ENCODE data around the gene BYSL.

BYSL gene

DNA sequence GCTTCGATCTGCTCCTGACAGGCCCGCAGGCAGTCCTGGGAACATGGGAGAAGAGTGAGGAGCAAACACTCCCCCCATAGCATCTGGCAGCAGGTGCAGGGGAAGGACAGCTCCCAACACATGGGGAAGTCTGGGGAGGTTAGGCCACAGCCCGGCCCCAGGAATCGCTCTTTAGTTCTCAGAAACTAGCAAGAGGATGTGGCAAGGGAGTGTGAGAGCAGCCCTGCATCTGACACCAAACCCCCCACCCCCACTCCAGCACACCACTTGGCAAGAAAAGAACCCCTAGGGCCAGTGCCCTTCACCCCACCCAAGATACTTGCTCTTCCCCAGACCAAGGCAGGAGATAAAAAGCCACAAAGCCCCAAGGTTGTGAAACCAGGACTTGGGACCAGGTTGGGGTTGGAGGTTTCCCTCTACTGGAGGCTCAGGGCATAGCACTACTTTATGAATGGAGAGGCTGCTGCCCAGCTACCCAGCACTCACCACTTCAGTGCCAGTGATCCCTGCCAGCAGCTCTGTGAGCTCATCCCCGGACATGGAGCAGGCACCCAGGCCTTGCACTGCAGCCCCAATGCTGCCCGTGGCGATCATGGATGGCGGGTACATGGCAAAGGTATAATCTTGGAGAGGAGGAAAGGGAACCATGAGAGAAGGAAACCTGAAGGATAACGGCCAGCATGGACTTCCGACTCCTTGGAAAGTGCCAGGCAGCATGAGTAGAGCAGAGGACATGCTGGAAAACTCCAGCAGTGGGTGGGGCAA, 15.0 kb downstream of the BYSL start:
- TF ChIP-seq MAX (IDR thresholded peaks at IDR 0.05) (no peak), RAD21 (IDR thresholded peaks at IDR 0.05; ENCODE audit: low read depth) (peak; percentile 55)

DNA sequence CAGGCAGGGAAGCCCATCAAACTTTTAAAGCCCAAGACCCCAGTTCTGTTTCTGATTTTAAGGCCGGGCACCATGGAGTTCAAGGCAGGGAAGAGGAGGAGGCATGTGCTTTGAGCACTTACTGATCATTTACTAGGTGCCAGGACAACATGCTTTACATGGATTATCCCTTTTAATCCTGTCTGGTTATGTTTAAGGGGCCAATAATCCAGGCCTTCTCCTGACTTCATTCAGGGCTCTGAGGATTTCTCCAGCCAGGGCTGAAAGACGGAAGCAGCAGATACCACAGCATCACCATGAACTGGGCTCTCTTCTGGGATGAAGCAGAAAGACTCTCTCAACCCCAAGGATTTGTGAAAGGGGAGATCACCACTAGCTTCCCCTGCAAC, 16.2 kb downstream of the BYSL start:
- TF ChIP-seq RAD21 (IDR thresholded peaks at IDR 0.05; ENCODE audit: low read depth) (no peak), TAF1 (IDR thresholded peaks at IDR 0.05; ENCODE audit: low read depth) (no peak), EP300 (IDR thresholded peaks at IDR 0.05; ENCODE audit: borderline replicate concordance) (no peak), ZBTB7A (IDR thresholded peaks at IDR 0.05; ENCODE audit: low read depth) (no peak), TEAD4 (IDR thresholded peaks at IDR 0.05) (no peak), FOXM1 (IDR thresholded peaks at IDR 0.05; ENCODE audit: borderline replicate concordance, low read depth) (no peak), EGR1 (IDR thresholded peaks at IDR 0.05) (no peak), CEBPB (IDR thresholded peaks at IDR 0.05) (no peak), NFIC (IDR thresholded peaks at IDR 0.05) (no peak), TCF12 (IDR thresholded peaks at IDR 0.05; ENCODE audit: low read depth) (no peak), USF1 (IDR thresholded peaks at IDR 0.05) (no peak), CREB1 (IDR thresholded peaks at IDR 0.05; ENCODE audit: low read depth) (no peak), MAX (IDR thresholded peaks at IDR 0.05) (no peak)
- TF ChIP-seq, protein P1, sequence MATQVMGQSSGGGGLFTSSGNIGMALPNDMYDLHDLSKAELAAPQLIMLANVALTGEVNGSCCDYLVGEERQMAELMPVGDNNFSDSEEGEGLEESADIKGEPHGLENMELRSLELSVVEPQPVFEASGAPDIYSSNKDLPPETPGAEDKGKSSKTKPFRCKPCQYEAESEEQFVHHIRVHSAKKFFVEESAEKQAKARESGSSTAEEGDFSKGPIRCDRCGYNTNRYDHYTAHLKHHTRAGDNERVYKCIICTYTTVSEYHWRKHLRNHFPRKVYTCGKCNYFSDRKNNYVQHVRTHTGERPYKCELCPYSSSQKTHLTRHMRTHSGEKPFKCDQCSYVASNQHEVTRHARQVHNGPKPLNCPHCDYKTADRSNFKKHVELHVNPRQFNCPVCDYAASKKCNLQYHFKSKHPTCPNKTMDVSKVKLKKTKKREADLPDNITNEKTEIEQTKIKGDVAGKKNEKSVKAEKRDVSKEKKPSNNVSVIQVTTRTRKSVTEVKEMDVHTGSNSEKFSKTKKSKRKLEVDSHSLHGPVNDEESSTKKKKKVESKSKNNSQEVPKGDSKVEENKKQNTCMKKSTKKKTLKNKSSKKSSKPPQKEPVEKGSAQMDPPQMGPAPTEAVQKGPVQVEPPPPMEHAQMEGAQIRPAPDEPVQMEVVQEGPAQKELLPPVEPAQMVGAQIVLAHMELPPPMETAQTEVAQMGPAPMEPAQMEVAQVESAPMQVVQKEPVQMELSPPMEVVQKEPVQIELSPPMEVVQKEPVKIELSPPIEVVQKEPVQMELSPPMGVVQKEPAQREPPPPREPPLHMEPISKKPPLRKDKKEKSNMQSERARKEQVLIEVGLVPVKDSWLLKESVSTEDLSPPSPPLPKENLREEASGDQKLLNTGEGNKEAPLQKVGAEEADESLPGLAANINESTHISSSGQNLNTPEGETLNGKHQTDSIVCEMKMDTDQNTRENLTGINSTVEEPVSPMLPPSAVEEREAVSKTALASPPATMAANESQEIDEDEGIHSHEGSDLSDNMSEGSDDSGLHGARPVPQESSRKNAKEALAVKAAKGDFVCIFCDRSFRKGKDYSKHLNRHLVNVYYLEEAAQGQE (IDR thresholded peaks at IDR 0.05; ENCODE audit: low read depth): no peak

- TF ChIP-seq FOXM1 (IDR thresholded peaks at IDR 0.05; ENCODE audit: borderline replicate concordance, low read depth) (no peak), RAD21 (IDR thresholded peaks at IDR 0.05; ENCODE audit: low read depth) (no peak)
Measured at GRCh38 chr6:41937861-41938574, 16.7 kb downstream of the BYSL start.

- TF ChIP-seq USF1 (IDR thresholded peaks at IDR 0.05): no peak
- no peak for TF ChIP-seq CEBPB (IDR thresholded peaks at IDR 0.05)
- no peak for TF ChIP-seq TCF12 (IDR thresholded peaks at IDR 0.05; ENCODE audit: low read depth)
- no peak for TF ChIP-seq FOXM1 (IDR thresholded peaks at IDR 0.05; ENCODE audit: borderline replicate concordance, low read depth)
- TF ChIP-seq EGR1 (IDR thresholded peaks at IDR 0.05): no peak
- TF ChIP-seq YY1 (IDR thresholded peaks at IDR 0.05; ENCODE audit: low read depth): no peak
Measured at GRCh38 chr6:41938590-41939175, 17.4 kb downstream of the BYSL start.

DNA sequence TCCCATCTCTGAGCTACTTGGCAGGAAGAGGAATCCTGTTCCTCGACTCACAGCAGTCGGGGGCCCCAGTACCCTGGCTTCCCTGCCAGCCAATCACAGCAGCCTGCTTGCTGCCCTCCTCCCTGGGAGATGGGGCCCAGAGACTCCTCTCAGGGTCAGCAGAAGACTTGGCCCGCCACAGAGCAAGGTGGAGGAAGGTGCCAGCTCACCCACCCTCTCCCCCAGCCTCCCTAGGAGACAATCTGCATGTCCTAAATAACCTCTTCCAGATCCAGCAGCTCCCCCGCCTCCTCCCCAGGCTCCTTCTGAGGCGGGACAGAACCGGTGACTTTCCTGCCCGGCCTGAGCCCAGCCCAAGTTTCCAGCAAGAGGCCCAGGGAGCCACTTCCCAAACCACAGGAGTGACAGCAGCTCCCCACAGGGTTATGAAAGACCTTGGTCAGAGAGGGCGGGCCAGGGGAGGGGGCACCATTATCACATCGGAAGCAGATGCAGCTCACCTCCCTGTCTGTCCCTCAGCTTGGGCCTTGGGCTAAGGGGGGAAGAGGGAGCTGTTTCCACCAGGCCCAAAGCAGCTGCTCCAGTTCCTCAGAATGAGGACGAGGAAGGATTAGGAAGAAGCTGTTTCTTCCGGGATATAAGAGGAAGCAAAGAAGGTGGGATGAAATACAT, 18.0 kb downstream of the BYSL start:
- TF ChIP-seq TEAD4 (IDR thresholded peaks at IDR 0.05) (no peak), TCF12 (IDR thresholded peaks at IDR 0.05; ENCODE audit: low read depth) (no peak), RAD21 (IDR thresholded peaks at IDR 0.05; ENCODE audit: low read depth) (no peak), USF1 (IDR thresholded peaks at IDR 0.05) (no peak), EP300 (IDR thresholded peaks at IDR 0.05; ENCODE audit: borderline replicate concordance) (no peak), CREB1 (IDR thresholded peaks at IDR 0.05; ENCODE audit: low read depth) (no peak), MAX (IDR thresholded peaks at IDR 0.05) (no peak), ZBTB7A (IDR thresholded peaks at IDR 0.05; ENCODE audit: low read depth) (no peak)

- TF ChIP-seq TCF12 (IDR thresholded peaks at IDR 0.05; ENCODE audit: low read depth) (no peak), CEBPB (IDR thresholded peaks at IDR 0.05) (no peak), MAX (IDR thresholded peaks at IDR 0.05) (no peak), CREB1 (IDR thresholded peaks at IDR 0.05; ENCODE audit: low read depth) (no peak), NFIC (IDR thresholded peaks at IDR 0.05) (no peak), FOXM1 (IDR thresholded peaks at IDR 0.05; ENCODE audit: borderline replicate concordance, low read depth) (no peak), USF1 (IDR thresholded peaks at IDR 0.05) (no peak), TAF1 (IDR thresholded peaks at IDR 0.05; ENCODE audit: low read depth) (no peak), RAD21 (IDR thresholded peaks at IDR 0.05; ENCODE audit: low read depth) (no peak), EGR1 (IDR thresholded peaks at IDR 0.05) (no peak), YY1 (IDR thresholded peaks at IDR 0.05; ENCODE audit: low read depth) (no peak), TEAD4 (IDR thresholded peaks at IDR 0.05) (no peak), EP300 (IDR thresholded peaks at IDR 0.05; ENCODE audit: borderline replicate concordance) (no peak), ZBTB7A (IDR thresholded peaks at IDR 0.05; ENCODE audit: low read depth) (no peak)
- TF ChIP-seq, protein P1 (IDR thresholded peaks at IDR 0.05; ENCODE audit: low read depth): no peak
Measured at GRCh38 chr6:41939848-41940758, 18.8 kb downstream of the BYSL start.

Measured in Ishikawa (cell line).